NCI-H2081 treated with DMSO at 0.1 percent for 48 hours (cell line): Measurements from ENCODE around the gene GNAI1.
"Not testable (repeated sequence)": the region's sequence is repeated elsewhere in the genome, so short reads cannot be mapped to it uniquely, and the experiment has no call there.

Source experiments
- DNase-seq: peaks from one replicate; lab custom pipeline; 2025; lab: John Stamatoyannopoulos, UW

The GNAI1 gene

GRCh38 chr7:80132594-80132993 is 2.0 kb upstream of the GNAI1 start:
- no peak for DNase-seq

- no peak for DNase-seq
Measured at GRCh38 chr7:80133361-80134114, 1.1 kb upstream of the GNAI1 start.

DNA sequence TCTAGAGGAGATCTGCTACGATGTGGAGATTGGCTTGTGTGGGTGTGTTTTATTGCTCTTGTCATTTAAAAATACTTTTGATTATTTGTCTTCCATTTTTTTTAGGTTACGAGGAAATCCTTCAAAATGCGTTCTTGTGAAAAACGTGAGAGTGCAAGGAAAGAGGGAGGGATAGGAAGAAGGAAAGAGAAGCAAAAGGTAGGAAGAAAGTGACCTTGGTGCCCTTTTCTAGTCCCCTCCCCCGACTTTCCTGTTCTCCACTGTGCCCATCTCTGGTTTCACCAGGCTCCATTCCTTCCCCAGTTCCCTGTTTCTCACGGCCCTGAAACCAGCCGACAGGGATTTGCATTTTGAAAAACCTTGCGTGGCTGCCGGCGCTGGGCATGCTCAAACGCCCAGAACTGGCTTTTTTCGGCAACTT is 506 bp upstream of the GNAI1 start:
- DNase-seq = no peak

- no peak for DNase-seq
Measured at GRCh38 chr7:80135309-80136104, 876 bp downstream of the GNAI1 start.

DNA sequence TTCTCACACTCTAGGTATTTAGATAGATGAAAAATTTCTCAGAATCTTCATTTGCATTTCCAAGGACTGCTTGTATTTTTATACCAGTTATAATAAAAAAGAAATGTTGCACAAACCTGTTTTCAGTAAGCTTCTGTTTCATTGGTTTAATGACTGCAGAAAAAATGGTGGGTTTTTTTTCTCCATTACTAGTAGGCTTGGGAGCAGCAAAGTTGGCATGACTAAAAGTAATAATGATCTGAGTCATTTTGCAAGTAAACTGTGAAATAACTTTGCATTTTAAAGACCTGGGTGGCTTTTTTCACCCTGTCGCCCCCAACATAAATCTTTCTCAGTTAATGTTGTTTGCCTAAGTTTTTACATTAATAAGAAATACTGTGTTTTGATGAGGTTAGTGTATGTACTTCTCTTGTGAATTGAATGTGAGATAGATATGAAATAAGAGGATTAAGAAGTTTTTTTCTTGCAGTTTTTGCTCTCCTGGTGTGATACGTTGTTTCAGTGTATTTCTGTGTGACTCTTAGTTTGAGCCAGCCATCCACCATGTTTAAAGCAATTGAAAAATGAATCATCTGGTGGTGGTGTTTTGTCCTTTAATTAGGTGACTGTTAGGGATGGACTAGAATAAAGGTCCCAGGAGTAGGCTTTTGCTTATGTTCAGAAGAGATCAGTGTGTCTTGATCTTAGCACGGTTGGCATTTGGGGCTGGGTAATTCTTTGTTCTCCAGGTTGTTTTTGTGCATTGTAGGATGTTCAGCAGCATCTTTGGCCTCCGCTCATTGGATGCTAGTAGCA is 1.8 kb downstream of the GNAI1 start:
- no peak for DNase-seq

DNA sequence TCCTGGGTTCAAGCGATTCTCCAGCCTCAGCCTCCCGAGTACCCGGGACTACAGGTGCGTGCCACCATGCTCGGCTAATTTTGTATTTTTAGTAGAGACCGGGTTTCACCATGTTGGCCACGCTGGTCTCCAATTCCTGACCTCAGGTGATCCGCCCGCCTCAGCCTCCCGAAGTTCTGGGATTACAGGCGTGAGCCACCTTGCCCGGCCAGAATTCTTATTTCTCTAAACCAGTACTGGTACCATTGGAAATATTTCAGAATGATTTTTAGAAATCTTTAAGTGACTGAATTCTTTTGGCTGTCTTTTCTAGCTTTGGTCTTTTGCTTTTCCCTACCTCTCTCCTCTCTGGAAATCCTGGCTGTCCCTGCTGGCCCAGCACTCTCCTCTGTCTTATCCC is 2.8 kb downstream of the GNAI1 start:
- DNase-seq = no peak

- DNase-seq = no peak
Measured at GRCh38 chr7:80139236-80139635, 4.6 kb downstream of the GNAI1 start.

- DNase-seq = no peak
Measured at GRCh38 chr7:80140388-80140787, 5.8 kb downstream of the GNAI1 start.

DNA sequence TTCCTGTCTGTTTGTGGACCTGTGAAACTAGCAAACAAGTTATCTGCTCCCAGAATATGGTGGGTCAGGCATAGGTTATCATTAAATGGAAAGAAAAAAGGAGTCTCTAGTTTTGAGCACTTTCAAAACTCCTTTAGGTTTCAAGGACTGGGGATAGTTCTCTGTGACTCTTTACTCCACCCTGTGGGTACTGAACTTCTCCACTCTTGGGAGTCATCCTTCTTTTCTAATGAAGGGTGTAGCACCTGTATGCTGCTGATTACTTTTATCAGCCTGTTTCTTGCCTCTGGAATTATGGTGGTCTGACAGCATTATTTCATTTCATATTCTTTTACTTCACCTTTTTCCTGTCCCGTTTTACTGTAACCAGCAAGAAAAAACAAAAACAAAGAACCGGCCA is 6.7 kb downstream of the GNAI1 start:
- DNase-seq = no peak

- DNase-seq = no peak
Measured at GRCh38 chr7:80142853-80143580, 8.4 kb downstream of the GNAI1 start.

DNA sequence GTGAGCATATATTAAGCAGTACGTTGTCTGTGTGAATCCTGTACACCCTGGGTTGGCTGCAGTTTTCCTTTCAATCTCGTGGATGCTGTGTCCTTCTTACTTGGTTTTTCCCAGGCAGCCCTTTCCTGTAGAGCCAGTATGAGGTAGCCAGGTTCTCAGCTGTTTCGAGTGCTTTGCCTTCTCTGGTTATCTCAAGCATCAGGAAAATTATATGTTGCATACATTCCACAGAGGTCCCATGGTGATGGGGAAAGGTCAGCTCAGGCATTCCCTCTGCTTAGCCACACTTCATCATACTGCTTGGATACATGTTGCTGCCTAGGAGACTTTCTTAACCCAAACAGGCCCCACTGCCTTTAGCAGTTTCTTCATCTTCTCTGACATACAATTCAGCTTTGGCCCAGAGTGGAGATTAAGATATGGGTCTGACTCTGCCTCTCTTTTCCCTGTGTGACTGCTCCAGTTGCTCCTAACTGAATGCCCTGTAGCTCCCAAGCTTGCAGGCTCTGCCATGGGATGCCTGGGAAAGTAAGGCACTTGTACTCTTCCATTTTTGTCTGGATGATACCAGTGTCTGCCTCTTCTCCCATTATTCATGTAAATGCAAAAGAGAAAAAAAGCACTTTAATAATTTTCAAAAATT is 11.3 kb downstream of the GNAI1 start:
- no peak for DNase-seq

GRCh38 chr7:80146545-80147182 is 12.0 kb downstream of the GNAI1 start:
- DNase-seq = no peak

GRCh38 chr7:80147543-80148391 is 13.1 kb downstream of the GNAI1 start:
- no peak for DNase-seq

DNA sequence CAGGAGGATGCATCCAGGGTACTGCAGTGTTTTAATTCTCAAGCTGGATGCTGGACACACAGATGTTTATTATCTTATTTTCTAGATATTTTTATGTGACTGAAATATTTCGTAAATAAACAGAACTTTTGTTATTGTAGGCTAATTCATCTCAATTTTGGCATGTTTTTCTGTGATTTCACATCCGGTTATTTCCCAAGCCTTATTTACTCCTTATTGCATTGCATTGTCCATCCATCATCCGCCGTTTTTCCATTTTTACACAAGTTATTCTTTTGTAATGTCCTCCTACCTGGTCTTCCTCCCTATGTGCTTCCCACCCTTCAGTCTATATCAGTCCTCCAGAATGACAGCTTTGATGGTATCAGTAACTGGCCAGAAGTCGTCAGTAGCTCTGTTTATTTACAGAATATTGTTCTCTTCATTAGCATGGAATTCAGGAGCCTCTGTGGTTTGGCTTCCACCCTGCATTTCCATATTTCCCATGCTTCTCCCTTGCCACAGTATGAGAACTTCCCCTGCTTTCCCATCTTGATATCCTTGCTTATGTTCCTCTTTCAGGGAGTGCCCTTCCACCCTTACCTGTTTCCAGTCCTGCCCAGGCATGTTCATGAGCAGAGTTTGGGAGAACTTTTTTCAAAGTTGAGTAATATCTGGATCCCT is 16.1 kb downstream of the GNAI1 start:
- DNase-seq = no peak

GRCh38 chr7:80151274-80151665 is 16.6 kb downstream of the GNAI1 start:
- no peak for DNase-seq

DNA sequence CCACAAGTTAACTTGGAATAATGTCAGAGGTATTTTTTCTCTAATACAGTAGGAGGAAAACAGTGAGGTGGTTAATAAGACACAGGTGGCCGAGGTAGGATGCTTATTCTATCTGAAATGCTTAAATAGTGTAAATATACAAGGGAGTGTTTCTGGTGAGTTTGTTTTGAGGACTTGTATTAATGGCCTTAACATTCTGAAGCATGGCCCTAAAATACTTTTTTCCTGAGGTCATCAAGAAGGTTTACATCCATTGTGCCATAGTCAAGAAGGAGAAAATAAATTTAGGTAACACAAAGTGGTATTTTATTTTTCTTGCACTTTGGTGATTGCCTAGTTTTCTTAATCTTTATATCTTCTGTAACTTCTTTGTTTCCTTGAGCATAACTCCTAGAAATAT is 18.8 kb downstream of the GNAI1 start:
- DNase-seq = no peak

DNA sequence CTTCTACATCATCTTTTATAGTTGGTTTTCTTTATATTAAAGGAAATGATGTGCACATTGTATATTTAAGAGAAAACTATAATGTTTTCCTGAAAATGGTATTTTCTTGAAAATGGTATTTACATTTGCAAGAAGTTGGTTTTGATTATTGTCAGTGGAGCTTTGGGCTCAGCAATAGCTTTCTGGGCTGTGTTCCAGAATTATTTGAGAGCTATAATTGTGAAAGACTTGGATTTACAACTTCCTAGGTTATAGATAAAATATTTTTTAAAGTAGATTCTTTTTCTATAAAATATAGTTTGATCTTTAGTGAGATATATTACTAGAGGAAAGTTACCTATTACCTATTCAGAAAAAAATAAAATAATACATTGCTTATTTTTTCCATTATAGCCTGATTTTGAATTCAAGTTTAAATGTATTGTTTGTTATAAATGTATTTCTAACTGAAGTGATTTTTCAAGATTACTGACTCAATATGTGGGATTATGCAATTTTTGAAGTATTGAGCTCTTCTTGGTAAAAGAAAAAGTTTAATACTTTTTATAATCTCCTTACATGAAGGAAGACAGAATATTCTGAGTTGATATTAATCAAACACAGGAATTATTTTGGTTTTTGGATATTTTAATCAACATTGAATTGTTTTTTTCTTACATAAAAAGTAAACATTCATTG is 20.2 kb downstream of the GNAI1 start:
- no peak for DNase-seq

GRCh38 chr7:80155374-80155773 is 20.7 kb downstream of the GNAI1 start:
- DNase-seq = no peak

- DNase-seq = not testable (repeated sequence)
Measured at GRCh38 chr7:80157770-80158169, 23.1 kb downstream of the GNAI1 start.
